Measurements from ENCODE around the gene BTNL3.
"Not testable (repeated sequence)": the region's sequence is repeated elsewhere in the genome, so short reads cannot be mapped to it uniquely, and the experiment has no call there.

BTNL3 gene

GRCh38 chr5:180988592-180988991 is at the start of gene BTNL3:
BTNL3 (plus strand) TSS chr5:180988846; CDS start chr5:180989029, 183 bp downstream.
- no peak for DNase-seq

DNA sequence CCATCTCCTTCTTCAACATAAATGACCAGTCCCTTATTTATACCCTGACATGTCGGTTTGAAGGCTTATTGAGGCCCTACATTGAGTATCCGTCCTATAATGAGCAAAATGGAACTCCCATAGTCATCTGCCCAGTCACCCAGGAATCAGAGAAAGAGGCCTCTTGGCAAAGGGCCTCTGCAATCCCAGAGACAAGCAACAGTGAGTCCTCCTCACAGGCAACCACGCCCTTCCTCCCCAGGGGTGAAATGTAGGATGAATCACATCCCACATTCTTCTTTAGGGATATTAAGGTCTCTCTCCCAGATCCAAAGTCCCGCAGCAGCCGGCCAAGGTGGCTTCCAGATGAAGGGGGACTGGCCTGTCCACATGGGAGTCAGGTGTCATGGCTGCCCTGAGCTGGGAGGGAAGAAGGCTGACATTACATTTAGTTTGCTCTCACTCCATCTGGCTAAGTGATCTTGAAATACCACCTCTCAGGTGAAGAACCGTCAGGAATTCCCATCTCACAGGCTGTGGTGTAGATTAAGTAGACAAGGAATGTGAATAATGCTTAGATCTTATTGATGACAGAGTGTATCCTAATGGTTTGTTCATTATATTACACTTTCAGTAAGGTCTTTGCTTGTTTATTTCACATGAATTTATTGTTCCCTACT is 38.2 kb upstream of the BTNL3 start:
- DNase-seq, result no peak

GRCh38 chr5:180959661-180960060 is 29.0 kb upstream of the BTNL3 start:
- no peak for DNase-seq

DNA sequence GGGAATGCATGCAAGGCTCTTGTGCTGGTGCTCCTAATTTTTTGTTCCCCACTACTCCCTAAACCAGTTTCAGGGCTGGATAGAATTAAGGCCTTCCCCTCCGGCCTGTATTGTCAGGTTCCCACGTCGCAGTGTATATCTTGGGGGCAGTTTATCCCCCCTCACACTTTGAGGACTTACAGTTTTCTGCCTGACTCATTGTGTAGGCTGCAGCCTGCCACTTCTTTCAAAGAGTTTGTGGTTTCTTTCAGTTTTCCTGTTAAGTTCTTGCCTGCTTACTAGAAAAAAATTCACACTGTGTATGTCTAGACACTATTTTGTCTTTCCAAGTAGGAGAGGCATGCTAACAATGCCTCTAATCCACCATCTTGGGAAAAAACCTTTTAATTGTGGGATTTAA is 28.4 kb upstream of the BTNL3 start:
- DNase-seq, result no peak

- no peak for DNase-seq
Measured at GRCh38 chr5:180969406-180969805, 19.2 kb upstream of the BTNL3 start.

DNA sequence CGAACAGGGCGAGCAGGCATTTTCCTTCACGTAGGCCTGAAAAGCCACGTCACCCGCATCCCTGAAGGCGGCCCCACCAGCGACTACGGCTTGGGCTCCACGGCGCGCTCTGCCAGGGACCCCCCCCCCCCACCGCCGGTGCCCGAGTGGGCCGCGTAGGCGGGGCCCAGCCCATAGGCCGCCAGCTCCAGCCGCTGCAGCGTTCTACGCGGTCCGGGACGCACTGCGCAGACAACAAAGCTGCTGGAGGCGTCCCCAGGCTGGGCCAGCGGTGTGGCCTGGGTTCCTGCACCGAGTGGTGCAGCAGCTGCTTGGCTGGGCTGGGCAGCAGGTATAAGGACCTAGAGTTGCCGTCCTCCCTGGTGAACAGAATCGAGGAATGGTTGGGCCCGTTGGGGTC is 18.3 kb upstream of the BTNL3 start:
- DNase-seq, result no peak

DNA sequence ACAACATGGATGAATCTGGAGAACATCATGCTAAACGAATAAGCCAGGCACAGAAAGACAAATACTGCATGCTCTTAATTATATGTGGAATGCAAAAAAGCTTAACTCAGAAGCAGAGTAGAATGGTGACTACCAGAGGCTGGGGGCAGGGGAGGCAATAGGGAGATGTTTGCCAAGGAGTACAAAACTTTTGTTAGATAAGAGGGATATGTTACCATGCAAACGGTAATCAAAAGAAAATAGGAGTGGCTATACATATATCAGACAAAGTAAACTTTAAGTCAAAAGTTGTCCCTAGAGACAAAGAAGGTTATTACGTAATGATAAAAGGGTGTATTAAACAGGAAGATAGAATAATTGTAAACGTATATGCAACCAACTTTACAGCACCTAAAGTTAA is 17.8 kb upstream of the BTNL3 start:
- DNase-seq, result no peak

DNA sequence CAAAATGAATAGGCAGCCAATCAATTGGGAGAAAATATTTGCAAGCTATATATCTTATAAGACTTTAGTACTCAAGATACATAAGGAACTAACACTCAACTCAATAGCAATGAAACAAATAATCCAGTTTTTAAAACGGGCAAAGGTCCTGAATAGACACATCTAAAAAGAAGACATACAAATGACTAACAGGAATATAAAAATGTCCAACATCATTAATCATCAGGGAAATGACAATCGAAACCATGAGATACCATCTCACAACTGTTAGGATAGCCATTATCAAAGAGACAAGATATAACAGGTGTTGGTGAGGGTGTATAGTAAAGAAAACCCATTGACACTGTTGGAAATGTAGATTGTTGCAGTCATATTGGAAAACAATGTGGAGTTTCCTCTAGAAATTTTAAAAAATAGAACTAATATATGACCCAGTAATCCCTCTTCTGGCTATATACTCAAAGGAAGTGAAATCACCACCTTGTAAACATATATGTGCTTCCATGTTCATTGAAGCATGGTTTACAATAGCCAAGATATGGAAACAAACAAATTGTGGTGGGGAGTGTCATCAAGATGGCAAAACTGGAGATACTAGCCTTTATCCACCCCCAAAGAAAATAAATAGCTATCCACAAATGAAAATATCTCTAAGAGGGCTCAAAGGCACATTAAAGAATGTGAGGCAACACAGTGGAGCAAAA is 13.9 kb upstream of the BTNL3 start:
- no peak for DNase-seq

GRCh38 chr5:180975338-180975737 is 13.3 kb upstream of the BTNL3 start:
- DNase-seq, result no peak

DNA sequence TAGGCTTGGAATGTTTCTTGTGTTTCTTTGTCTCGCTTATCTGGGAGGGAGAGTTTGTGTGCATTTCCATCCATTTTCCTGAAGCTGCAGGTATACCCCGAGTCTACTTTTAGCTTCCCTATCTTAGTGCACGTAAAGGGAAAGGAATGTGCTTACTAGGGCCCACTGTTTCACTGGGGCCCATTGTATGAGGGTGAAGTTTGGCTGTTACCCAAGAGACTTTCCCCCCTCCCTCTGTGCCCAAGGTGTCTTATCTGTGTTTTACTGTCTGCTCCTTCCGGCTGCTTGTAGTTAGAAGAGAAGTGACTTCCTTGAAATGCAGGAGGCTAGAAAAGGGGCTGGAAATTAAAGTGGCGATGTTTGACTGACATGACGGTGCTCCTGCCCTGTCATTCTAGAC is 12.1 kb upstream of the BTNL3 start:
- DNase-seq, result no peak

GRCh38 chr5:180977852-180978251 is 10.8 kb upstream of the BTNL3 start:
- no peak for DNase-seq

DNA sequence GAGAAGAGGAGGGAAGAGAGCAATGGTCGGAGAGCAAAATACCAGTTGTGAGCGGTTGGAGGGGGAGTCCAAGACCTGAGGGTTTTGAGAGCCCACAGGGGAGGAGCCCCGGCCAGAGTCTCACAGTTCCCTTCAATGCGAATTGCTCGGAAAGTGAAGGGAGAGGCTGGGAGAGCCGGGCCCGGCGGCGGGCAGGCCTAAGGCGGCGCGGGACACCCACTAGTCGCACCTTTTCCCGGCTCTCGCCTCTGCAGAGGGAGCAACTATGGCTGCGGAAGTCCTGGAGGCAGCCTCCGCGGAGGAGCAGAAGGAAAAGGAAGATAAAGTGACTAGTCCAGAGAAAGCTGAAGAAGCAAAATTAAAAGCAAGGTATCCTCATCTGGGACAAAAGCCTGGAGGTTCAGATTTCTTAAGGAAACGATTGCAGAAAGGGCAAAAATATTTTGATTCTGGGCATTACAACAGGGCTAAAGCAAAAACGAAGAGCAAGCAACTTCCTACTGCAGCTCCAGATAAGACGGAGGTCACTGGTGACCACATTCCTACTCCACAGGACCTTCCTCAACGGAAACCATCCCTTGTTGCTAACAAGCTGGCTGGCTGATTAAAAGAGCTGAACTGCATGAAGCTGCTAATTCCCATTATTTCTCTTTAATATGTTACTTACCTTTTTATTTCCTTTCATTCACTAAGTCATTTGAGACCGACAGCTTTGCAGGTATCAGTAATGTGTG is 6.5 kb upstream of the BTNL3 start:
- no peak for DNase-seq

DNA sequence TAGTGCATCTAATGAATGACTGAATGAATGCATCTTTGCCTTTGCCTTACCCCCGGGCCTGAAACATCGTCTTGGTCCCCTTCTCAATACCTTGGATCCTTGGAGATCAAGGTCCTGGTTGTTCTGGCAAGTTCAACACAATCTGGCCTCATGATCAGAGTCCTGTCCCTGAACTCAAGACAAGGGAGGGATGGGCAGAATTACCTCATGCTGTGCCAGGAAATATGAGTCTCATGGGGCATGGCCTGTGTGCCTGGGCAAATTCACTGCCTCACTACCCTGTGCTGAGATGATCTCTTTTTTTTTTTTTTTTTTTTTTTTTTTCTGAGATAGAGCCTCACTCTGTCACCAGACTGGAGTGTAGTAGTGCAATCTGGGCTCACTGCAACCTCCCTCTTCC is 630 bp upstream of the BTNL3 start:
- no peak for DNase-seq

DNA sequence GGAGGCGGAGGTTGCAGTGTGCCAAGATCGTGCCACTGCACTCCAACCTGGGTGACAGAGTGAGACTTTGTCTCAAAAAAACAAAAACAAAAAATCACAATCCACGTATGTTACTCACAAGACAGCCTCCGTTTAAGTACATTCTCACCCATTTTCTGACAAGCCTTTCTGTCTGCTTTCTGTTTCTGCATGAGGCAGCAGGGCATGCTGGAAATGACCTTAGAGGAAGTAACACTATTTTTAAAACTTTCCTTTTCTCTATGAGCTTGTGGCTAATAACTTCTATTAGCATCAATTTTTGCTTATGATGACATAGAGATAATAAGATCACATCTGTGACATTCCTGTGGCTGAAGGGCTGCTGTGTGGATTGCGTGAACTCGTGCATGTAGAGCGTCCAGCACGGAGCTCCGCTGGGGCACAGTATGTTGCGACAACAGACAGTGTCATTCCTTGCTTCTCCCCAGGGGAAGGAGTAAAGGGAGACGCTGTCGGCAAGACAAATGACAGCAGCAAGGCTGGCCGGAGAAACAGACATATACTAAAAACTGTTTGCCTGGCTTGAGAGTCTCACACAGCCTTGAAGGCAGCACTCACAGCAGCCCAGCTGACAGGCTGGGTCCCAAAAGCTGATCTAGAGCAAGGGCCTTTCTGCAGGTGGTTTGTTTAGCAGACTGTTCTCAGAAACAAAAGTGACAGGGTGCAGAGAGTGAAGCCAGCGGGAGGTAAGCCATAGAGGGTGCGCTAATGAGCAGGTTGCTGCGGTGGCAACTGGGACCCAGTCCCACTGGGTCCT is 1.6 kb downstream of the BTNL3 start:
- no peak for DNase-seq

DNA sequence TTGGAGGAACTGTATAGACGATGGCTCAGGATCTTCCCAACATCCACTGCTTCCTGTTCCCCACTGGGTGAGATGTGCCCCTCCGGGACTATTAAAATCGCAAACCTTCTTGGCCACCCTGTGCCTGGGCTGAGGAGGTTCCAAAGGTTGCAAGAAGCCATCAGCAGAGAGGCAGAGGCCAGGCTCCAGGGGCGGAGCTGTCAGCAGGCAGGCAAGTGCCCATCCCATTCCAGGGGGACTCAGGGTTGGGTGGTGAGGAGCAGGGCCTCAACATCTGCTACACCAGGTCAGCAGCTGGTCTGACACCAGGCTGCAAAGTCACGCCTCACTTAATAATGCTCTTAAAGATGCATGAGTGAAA is 2.2 kb downstream of the BTNL3 start:
- no peak for DNase-seq

GRCh38 chr5:181001947-181002346 is 13.3 kb downstream of the BTNL3 start:
- no peak for DNase-seq

GRCh38 chr5:181005791-181006190 is 17.1 kb downstream of the BTNL3 start:
- DNase-seq, result no peak

- no peak for DNase-seq
Measured at GRCh38 chr5:181008136-181008535, 19.5 kb downstream of the BTNL3 start.

DNA sequence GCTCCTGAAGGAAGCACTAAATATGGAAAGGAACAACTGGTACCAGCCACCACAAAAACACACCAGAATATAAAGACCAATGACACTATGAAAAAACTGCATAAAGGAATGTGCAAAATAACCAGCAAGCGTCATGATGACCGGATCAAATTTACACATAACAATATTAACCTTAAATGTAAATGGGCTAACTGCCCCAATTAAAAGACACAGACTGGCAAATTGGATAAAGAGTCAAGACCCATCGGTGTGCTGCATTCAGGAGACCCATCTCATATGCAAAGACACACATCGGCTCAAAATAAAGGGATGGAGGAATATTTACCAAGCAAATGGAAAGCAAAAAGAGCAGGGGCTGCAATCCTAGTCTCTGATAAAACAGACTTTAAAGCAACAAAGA is 21.4 kb downstream of the BTNL3 start:
- not testable (repeated sequence) for DNase-seq

GRCh38 chr5:181014654-181015053 is 26.0 kb downstream of the BTNL3 start:
- DNase-seq, result not testable (repeated sequence)

DNA sequence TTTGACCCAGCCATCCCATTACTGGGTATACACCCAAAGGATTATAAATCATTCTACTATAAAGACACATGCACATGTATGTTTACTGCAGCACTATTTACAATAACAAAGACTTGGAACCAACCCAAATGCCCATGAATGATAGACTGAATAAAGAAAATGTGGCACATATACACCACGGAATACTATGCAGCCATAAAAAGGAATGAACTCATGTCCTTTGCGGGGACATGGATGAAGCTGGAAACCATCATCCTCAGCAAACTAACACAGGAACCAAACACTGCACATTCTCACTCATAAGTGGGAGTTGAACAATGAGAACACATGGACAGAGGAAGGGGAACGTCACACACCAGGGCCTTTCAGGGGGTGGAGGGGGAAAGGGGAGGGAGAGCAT is 28.8 kb downstream of the BTNL3 start:
- not testable (repeated sequence) for DNase-seq

DNA sequence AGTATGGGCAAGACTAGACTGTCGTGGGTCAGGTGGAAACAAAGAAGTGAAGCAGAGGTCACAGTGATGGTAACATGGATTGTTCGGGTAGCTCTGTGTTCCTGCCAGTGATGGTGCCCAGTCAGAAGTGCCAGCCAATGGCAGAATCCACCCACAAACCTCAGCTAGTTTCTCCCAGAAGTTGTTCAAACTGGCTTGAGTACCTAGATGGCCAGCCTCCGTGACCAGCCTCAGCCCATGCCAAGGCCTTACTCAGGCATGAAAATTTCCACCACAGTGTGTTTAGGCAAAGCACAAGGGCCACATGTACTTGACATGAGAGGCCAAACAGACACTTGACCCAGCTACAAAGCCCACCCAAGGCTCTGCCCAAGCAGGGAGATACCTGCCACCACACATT is 32.0 kb downstream of the BTNL3 start:
- no peak for DNase-seq
